DND-41 (cell line): ENCODE results near the gene DNAJC3.

Experiments used
- EZH2 ChIP-seq: IDR thresholded peaks from 3 replicates; pipeline ENCODE4 v1.6.1; 2012; ENCODE audit warnings: borderline replicate concordance, low read depth, mild to moderate bottlenecking, moderate library complexity, low read length, inconsistent platforms; ENCODE audit not compliant: severe bottlenecking
- TF ChIP-seq, protein P1 (sequence below): IDR thresholded peaks from 2 replicates; pipeline ENCODE4 v1.5.1; 2012; ENCODE audit warnings: borderline replicate concordance, low read length, moderate library complexity, mild to moderate bottlenecking; ENCODE audit not compliant: poor library complexity, severe bottlenecking; ENCODE audit errors: extremely low read depth

DNA sequence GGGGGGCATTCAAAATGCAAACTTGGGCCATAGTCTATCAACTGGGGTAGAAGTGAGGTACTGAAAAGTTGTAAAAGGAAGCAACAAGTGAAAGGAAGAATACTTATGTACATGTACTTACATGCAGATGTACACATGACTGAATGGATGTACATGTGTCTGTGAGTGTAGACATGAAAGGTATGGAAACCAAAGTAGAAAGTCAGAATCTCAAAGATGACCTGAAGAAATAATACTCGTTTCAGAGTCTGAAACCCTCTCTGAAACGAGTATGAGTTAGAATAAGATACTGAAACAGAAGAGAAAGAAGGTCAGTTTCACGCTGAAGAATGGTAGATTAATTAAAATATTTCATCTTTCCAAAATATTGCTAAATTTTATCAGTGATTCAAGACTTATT lies 46.3 kb upstream of the DNAJC3 start:
- TF ChIP-seq, protein P1, sequence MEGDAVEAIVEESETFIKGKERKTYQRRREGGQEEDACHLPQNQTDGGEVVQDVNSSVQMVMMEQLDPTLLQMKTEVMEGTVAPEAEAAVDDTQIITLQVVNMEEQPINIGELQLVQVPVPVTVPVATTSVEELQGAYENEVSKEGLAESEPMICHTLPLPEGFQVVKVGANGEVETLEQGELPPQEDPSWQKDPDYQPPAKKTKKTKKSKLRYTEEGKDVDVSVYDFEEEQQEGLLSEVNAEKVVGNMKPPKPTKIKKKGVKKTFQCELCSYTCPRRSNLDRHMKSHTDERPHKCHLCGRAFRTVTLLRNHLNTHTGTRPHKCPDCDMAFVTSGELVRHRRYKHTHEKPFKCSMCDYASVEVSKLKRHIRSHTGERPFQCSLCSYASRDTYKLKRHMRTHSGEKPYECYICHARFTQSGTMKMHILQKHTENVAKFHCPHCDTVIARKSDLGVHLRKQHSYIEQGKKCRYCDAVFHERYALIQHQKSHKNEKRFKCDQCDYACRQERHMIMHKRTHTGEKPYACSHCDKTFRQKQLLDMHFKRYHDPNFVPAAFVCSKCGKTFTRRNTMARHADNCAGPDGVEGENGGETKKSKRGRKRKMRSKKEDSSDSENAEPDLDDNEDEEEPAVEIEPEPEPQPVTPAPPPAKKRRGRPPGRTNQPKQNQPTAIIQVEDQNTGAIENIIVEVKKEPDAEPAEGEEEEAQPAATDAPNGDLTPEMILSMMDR, result no peak
- no peak for TF ChIP-seq EZH2
